ENCODE measurements around the gene FAM151B.

GRCh38 chr5:80566711-80567259 lies 78.9 kb downstream of the FAM151B start:
- no peak for TF ChIP-seq POLR2AphosphoS5 (IDR thresholded peaks at IDR 0.05; ENCODE audit: low read depth, low read length)
- no peak for TF ChIP-seq POLR2A (IDR thresholded peaks at IDR 0.05; ENCODE audit: low read depth, low read length)
